NOMO-1 (cell line): ENCODE results near the gene BRMS1.
A peak's percentile ranks its signal among the peaks of the same experiment; 100 is the strongest.
"Not testable (repeated sequence)": the region's sequence is repeated elsewhere in the genome, so short reads cannot be mapped to it uniquely, and the experiment has no call there.

Source experiments
- DNase-seq, 2 experiments: peaks; one replicate each; lab custom pipeline; 2025; ENCODE audit not compliant: unreplicated experiment in 2 of 2; lab: John Stamatoyannopoulos, UW

The BRMS1 gene, protein sequence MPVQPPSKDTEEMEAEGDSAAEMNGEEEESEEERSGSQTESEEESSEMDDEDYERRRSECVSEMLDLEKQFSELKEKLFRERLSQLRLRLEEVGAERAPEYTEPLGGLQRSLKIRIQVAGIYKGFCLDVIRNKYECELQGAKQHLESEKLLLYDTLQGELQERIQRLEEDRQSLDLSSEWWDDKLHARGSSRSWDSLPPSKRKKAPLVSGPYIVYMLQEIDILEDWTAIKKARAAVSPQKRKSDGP

DNA sequence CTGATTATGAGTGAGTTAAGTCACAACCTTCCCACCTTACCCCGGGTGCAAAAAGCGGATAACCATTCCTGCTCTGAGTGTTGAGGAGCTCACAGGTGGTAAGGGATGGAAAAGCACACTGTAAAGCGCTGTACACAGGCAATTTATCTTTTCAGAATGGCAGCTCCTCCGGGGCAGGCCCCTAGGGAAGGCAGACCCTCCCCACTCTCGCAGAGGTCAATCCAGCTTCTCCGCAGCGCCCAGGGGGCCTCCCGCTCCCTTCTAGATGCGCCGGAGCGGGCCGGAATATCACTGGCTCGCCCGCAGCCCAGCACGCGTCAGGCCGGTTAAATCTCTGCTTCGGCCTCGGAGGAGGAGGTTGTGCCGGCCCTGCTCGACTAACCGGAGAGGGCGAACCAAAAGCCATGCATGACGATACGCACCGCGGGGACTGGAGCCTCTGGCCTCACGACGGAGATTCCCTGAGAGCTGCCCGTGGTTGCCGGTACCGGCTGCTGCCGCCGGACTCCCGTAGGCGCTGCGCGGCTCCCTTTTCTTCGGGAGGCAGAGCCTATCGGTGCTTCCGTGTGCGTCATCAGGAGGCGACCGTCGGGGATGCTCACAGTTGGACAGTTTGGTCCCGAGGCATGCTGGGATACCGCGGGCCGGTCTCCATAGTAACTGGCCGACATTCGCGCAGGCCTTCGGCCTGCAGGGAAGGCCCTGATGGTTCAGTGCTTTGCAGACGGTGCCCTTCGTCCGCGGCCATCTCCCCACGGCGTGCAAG, at the start of gene BRMS1:
Gene BRMS1 (minus strand): TSS at position 555 of the 766 bp plus-strand sequence. CDS start 2,870 bp downstream, outside the sequence.
- DNase-seq, result peak; percentile 86 to 91

DNA sequence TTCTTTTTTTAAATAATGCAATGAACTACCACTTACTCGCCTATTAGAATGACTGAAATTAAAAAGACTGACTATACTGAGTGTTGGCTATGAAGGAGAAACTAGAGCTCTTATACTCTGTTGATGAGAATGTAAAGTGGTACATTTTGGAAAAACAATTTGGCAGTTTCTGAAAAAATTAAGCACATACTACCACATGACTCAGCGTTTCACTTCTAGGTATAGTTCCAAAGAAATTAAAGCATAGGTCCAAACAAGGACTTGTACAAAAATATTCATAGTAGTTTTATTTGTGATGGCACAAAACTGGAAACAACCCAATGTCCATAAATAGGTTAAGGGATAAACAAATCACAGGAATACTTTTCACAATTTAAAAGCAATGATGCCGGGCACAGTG, 49.0 kb upstream of the BRMS1 start:
- no peak for DNase-seq

DNA sequence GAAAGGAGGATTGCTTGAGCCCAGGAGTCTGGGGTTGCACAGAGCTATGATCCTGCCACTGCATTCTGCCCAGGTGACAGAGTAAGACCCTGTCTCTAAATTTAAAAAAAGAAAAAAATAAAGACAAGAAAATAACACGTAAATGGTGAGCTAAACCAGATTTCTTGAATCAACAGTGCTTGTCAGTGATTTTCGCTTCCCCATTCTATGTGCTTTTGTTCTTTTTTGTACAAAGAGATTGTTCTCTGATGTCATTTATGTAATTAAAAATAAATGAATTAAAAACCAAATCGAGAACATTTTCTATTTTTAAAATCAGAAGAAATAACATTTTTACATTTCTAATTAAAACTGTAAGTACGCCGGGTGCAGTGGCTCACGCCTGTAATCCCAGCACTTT, 46.4 kb upstream of the BRMS1 start:
- peak in 1 of 2 experiments; percentile 20 for DNase-seq

DNA sequence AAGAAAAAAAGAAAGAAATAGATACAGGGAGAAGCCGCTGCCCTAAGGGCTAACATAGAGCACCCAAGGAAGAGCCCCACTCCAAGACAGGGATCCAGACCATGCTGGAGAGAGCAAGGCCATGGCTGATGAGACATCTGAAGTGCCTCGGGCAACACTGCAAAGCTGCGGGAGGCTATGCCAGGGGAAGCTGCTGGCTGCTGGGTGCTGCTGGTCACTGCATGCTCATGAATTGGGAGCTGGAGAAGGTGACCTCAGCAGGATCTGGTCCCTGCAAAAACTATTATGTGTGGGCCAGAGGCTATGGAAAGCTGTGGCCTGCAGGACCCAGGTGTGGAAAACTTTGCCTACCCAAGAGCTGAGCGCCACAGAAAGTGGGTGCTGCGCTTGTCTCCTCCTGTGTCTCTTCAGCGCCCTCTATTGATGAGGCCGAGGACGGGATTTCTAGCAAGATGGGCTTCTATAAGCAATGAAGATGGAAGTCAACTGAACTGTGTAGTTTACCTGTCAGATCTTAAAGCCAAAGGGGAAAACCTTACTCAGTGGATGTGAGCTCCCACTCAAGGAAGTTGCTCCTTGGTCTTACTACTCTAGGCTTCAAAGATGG, 44.0 kb upstream of the BRMS1 start:
- DNase-seq, result peak; percentile 58 to 66

DNA sequence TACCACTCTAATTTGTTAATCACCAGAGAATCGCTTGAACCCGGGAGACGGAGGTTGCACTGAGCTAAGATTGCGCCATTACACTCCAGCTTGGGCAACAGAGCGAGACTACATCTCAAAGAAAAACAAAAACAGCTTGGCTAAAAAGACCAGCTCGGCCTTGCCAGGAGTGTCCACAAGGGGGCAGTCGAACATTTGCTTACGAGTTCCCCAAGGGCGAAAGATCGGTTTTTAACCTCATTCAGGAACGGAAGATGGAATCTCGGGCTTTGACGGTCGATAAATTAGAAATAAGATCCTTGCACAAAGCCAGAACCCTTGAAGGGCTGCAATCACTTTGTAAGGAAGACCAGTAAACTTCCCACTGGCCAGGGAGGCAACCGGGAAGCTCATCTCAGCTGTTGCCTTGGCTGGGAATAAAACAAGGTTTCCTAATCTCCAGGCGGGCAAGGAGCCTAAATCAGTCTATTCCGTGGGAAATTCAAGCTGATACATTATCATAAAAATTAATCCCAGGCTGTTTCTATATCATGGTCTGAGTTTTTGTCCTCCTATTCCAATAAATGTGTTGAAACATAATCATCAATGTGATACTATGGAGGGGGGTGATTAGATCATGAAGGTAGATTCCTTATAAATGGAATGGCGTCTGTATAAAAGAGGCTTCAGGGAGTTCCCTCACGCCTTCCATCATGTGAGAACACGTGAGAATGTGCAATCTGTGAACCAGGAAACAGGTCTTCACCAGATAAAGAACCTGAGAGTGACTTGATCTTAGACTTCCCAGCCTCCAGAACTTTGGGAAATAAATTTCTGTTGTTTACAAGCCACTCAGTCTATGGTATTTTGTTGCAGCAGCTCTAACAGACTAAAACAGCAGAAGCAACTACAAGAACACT, 41.5 kb upstream of the BRMS1 start:
- DNase-seq, result peak; percentile 73 to 78

DNA sequence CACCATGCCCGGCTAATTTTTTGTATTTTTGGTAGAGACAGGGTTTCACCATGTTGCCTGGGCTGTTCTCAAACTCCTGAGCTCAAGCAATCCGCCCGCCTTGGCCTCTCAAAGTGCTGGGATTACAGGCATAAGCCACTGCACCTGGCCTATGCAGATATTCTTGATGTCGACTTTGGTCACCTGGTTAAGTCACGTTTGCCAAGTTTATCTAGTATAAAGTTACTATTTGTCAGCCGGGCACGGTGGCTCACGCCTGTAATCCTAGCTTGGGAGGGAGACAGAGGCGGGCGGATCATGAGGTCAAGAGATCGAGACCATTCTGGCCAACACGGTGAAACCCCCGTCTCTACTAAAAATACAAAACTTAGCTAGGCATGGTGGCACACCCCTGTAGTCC, 39.4 kb upstream of the BRMS1 start:
- DNase-seq, result not testable (repeated sequence)

DNA sequence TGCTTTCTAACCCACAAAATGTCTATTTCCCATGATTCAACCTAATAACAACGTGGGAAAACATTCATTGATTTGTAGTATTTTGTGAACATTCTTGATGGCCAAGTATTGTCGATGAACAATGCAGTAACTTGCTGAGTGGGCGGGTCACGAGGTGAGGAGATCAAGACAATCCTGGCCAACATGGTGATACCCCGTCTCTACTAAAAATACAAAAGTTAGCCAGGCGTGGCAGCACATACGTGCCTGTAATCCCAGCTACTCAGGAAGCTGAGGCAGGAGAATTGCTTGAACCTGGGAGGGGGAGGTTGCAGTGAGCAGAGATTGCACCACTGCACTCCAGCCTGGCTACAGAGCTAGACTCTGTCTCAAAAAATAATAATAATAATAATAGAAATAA, 35.4 kb upstream of the BRMS1 start:
- DNase-seq, result not testable (repeated sequence)

DNA sequence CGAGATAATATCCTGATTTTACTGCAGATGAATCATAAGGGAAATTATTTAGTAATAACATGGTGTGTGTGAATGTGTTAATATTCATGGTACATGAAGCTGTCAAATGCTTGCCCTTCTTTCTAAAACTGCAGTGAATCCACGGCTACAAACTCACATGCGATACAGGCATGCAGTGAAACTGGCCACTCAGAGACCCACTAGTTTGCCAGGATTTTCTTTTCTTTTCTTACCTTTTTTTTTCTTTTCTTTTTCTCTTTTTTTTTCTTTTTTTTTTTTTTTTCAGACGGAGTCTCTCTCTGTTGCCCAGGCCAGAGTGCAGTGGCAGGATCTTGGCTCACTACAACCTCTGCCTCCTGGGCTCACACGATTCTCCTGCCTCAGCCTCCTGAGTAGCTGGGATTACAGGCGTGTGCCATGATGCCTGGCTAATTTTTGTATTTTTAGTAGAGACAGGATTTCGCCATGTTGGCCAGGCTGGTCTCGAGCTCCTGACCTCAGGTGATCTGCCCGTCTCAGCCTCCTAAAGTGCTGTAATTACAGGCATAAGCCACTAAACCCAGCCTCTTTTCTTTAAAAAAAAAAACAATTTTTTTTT, 28.9 kb upstream of the BRMS1 start:
- DNase-seq, result not testable (repeated sequence)

DNA sequence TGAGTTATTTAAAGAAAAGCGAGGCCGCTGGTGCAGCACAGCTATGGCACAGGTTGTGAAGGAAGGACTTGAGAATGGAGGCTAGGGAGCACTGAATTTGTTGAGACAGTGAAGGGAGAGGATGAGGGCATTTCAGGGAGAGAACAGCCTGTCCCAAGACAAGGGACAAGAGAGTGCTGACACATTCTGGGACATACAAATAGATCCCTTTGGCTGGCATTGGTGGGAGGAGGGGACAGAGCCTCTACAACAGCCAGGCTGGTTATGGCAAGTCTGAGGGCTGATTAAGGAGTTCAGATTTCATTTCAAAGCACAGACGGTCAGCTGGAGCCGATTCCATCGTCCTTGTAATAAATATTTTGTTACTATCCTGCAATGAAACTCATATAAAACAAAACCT, 28.4 kb upstream of the BRMS1 start:
- DNase-seq, result no peak

DNA sequence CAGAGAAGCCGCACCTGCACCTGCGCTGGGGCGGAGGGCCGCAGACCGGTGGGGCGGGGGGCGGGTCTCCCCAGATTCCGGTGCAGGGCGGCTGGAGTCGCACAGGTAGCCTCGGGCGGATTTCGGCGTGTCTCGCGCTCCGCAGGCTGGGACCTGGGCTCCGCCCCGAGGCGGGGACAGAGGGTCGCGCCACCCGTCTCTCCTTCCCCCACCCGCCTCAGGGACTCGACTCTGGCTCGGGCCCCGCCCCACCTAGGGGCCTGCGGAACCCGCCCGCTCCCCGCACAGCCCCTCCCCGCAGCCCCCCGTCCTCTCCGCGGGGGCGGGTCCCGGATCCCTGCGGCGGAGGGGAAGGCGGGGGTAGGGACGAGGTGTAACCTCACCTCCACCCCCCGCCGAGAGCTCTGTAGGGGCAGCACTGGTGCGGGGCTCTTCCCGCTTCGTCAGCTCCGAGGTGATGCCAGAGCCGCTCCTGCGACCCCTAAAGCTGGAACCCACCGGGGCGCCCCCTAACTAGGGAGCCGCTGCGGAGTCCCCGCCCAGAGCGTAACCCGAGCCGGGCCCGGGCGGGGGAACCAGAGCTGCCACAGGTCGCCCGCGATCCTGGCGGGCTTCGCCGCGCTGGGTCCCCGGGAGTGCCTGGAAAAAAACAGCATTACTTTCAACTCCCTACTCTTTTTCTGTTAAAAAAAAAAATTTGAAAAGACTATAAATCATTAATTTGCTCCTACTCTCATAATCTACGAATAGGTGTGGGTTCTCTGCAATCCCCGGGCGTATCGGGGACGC, 26.9 kb upstream of the BRMS1 start, which contains the start of gene SLC29A2:
Gene SLC29A2 (minus strand): TSS at position 134 of the 789 bp plus-strand sequence. CDS start 169 bp downstream, outside the sequence.
- DNase-seq, result peak; percentile 65 to 89

DNA sequence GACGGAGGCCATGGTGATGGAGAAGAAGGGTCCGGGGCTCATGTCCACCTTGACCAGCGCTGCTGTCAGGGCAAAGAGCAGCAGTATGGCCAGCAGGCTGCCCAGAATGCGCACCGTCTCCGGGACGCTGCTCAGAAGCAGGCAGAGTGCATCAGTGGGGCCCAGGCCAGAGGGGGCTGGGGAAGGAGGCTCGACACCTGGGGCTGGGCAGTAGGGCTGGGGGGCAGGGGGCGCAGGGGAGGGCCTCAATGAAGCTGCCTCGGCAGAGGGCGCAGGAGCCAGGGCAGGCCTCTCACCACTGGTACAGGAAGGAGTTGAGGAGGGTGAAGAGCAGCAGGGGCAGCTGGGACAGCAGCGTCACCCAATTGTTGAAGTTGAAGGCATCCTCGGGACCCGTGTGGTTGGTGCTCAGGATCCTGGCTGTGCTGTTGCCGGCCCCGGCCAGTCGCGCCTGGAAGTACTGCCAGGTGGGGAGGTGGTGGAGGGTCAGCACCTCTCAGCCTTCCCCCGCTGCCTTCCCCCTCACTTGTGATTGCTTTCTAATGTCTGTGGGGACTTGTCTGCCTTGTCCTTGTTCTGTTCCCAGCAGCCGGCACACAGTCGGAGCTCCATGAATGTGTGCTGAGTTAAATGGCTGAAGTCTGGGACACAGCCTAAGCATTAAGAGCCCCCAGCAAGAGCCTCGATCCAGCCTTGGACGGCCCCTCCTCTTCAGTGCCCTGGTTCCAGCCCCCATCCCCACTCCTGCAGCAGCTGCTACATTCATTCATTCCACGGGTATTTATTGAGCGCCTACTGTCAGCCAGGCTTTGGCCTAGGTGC, 24.4 kb upstream of the BRMS1 start:
- no peak for DNase-seq

DNA sequence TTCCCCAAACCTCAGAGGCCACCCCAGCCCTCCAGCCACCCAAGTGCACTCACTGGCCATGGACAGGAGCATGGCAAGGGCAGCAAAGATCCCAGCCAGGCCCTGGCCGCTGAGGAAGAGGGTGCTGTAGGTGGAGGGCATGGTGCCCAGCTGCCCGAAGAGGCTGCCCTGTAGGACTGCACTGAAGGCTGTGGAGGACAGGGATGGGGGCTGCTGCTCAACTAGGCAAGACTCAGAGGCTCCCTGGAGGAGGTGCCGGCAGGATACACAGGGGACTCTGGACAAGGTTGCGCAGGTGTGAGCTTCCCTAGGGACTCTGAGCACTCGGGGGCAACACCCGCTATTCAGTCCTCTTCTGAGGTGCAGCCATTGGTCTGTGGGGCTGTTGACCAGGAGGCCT, 23.6 kb upstream of the BRMS1 start:
- no peak for DNase-seq

DNA sequence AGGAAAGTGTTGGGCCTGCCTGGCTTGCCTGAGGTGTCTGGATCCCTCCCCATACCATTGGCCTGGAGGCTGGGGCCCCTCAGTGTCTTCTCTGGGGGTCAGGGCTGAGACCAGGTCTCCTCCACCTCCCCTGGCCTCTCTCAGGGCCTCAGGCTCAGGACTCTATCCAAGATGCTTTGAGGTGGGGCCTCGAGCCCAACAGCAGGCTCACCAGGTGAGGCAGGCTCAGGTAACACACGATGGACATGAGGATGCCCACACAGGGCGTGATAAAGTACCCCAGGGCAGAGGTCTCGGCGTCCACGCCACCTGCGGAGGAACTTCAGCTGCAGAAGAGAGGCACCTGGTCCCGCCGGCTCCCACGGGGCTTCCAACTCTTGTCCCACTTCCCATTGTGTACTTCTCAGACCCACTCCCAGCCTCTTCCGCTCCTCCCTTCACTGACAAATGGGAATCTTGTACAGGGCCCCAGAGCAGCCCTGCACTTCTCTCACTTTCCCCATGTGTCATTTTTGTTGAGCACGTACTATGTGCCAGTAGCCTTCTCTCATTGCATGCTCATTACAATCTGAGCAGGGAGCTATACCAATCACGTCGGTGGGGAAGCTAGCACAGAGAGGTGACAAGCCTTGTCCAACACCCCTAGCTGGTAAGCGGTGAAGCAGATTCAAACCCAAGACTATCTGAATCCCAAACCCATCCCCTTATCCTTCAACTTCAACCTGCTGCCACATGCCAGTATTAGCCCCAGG, 22.8 kb upstream of the BRMS1 start:
- no peak for DNase-seq

DNA sequence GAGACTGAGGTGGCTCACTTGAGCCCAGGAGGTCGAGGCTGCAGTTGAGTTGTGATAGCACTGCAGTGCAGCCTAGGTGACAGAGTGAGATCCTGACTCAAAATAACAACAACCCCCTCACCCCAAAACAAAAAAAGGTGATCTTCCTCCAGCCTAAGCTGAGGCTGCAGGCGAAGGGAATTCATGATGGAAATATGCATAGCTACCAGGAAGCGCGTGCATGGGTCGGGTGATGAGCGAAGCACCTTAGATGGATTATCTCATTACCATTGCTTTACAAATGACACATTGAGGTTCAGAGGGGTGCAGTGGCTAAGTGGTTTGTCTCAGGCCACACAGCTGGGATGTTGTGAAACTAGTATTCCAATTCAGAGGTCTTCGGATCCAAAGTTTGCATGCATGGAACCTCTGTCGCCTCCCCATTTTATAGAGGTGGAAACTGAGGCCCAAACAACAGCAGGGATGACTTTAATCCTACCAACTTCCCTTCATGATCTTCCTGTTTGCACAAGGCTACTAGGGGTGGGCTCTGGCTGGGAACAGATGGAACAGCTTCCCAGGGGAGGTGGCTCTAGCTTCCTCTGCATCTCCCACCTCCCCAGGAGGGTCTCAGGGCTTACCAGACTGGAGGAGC, 22.1 kb upstream of the BRMS1 start:
- no peak for DNase-seq

DNA sequence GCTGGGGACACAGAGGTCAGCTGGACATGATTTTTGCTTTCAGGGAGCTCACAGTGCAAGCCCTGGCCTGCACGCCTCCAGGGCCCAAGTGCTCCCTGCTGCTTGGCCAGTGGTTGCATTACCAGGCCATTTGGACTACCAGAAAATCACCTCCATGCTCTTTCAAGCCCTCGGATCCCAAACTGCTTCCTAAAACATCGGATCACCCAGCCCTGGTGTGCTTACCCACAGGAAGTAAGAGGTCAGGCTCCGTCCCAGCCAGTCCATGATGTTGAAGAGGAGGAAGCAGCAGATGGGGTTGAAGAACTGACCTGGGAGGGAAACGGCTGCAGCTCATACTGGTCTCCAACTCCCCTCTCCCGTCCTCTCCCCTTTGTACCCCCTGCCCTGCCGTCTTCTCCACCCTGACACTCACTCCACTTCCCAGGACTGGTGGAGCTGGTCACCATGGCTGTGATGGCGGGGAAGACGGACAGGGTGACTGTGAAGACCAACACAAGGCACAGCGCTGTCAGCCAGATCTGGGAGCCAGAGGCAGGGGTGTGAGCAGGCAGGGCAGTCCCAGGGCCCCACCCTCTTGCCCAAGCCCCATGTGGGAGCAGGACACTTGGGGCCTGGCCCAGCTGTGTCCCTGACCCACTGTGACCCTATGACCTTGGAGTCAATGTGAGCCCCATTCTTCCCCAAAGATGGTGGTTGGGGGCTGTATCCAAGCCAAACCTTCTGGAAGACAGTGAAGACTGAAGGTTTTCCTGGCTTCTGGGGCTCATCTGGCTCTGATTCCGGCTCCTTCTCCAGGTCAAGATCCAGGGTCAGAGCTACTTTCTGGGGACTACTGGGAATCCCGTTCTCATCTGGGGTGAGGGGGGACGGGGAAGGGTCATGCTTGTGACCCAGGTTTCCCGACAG, 21.1 kb upstream of the BRMS1 start:
- DNase-seq, result no peak

DNA sequence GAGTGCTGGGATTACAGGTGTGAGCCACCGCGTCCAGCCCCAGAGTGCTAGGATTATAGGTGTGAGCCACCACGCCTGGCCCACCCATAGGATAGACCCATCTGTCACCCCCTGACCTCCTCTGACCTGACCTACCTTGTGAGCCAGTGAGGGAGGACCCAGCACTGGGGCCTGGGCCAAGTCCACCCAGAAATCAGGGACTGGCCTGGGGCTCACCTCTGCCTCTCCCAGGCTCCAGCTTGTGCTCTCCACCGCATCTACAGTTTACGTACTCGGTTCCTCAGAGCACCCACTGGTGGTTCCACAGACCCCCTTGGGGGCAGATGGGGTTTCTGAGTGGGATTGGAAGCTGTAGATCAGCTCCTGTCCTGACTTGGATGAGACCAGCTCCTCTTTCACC, 20.3 kb upstream of the BRMS1 start:
- DNase-seq, result no peak
